NCI-H524 treated with DMSO at 0.1 percent for 48 hours (cell line): ENCODE measurements around the gene CPLANE1.
"Not testable (repeated sequence)": the region's sequence is repeated elsewhere in the genome, so short reads cannot be mapped to it uniquely, and the experiment has no call there.

Experiments
- DNase-seq: peaks from one replicate; lab custom pipeline; 2025; lab: John Stamatoyannopoulos, UW

CPLANE1 gene

DNA sequence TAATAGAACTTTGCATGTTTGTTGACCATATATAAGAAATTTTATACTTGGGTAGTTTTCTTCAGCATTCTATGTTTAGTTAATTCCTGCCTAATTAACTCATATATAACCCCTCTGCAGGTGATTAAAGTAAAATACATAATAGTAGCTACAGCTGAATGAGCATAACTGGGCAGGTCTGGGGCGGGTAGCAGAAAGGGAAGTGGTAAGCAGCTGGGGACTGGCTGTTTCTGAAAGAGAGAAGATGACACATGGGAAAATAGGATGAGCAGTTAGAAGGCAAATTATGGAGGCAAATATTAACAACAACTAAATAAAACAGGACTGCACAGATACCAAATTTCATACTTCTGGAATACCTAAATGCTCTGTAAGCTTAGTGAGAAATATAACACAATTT is 128.1 kb downstream of the CPLANE1 start:
- DNase-seq = no peak

GRCh38 chr5:37120270-37120669 is 128.9 kb downstream of the CPLANE1 start:
- no peak for DNase-seq

GRCh38 chr5:37116359-37116758 is 132.8 kb downstream of the CPLANE1 start:
- DNase-seq = no peak

- DNase-seq = no peak
These were observed 136.7 kb downstream of the CPLANE1 start for GRCh38 chr5:37112383-37112991.

GRCh38 chr5:37111426-37112382 is 137.5 kb downstream of the CPLANE1 start:
- no peak for DNase-seq

DNA sequence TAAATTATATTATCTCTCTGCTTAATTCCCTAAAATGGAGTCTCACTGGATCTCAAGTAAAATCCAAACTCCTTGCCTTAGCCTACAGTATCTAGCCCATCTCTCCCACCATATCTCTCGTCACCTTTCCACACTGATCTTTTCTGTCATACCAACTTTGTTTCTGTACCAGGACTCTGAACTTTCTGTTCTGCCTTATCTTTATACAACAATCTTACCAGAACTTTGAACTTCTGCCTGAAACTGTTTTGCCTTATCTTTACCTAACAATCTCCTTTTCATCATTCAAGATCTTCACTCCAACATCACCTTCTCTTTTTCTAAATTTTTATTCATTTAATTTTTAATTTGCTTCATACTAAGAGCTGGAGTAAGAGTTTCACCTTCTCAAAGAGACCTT is 139.0 kb downstream of the CPLANE1 start:
- DNase-seq = no peak

DNA sequence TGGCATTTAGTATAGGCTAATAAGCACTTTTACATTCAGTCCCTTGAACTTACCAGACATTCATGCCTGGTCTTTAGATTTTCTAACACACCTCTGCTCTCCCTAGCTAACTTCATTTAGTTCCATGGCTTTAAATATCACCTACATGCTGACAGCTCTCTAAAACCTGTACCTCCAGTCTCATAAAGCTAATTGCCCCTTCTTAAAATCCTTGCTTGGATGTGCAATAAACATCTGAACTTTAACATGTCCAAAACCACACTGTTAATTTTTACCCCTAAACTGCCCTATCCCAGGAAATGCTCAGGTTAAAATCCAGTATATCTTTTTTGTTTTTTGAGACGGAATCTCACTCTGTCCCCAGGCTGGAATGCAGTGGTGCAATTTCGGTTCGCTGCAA is 139.8 kb downstream of the CPLANE1 start:
- DNase-seq = no peak

- DNase-seq = no peak
These were observed 145.9 kb downstream of the CPLANE1 start for GRCh38 chr5:37103302-37103701.

GRCh38 chr5:37099267-37099666 is 149.9 kb downstream of the CPLANE1 start:
- DNase-seq = not testable (repeated sequence)

GRCh38 chr5:37093795-37094194 is 155.4 kb downstream of the CPLANE1 start:
- not testable (repeated sequence) for DNase-seq

GRCh38 chr5:37090781-37091180 is 158.4 kb downstream of the CPLANE1 start:
- DNase-seq = no peak

DNA sequence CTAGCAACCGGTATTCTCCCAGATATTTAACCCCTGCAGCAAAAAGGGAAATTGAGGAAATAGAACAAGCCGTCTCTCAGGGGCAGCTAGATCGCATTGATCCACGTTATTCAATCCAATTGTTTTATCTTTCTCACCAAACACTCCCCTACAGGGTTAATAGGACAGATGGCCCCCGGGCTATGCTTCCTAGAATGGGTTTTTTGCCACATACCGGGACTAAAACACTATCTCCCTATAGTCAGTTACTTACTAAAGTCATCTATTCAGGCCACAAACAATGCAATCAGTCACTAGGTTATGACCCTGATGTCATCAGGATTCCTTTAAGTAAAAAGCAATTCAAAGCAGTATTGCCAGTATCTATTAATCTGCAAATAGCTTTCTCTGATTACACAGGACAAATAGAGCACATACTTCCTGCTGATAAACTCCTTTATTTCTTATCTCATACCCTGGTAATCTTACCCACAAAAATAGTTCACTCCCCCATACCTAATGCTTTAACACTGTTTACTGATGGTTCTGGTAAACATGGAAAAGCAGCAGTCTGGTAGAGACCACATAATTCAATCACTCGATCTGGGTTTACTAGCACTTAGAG is 159.0 kb downstream of the CPLANE1 start:
- DNase-seq = no peak

DNA sequence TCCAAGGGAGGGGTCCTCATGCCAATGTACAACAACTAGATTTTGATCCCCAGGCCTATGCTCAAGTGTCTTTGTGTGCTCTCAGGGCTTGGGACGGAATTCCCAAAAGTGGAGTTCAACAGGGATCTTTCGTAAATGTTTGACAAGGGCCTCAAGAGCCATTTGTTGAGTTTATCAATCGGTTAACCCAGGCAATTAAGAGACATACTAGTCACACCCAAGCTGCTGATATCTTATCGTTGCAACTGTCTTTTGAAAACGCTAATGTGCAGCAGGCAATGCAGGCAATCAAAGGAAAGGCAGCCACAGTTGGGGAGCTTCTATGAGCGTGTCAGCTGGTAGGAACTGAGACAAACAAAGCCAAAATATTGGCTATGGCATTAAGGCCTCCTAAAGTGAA is 161.2 kb downstream of the CPLANE1 start:
- no peak for DNase-seq

GRCh38 chr5:37086466-37087173 is 162.6 kb downstream of the CPLANE1 start:
- no peak for DNase-seq

GRCh38 chr5:37086026-37086425 is 163.2 kb downstream of the CPLANE1 start:
- DNase-seq = not testable (repeated sequence)

GRCh38 chr5:37082977-37083376 is 166.2 kb downstream of the CPLANE1 start:
- DNase-seq = not testable (repeated sequence)

GRCh38 chr5:37080697-37081096 is 168.5 kb downstream of the CPLANE1 start:
- DNase-seq = no peak

- no peak for DNase-seq
These were observed 172.0 kb downstream of the CPLANE1 start for GRCh38 chr5:37077146-37077545.

DNA sequence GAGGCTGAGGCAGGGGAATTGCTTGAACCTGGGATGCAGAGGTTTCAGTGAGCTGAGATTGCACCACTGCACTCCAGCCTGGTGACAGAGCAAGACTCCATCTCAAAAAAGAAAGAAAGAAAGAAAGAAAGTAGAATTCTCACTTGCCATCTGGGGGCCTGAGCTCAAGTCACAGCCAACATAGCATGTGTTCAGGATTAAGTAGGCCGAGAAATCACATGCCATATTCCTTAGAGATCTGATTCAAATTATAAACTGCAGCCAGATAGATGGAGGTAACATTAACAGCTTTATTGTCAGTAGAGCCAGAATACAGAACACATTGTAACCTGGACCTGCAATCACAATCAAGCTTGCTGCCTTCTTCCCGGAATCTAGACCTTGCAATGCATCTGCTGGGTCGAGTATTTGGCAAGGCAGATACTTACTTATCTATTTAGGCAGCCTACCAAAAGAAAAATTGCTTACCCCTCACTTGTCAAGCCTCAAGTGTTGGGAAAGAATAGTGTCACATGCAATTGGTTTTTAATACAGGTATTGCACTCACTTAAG is 173.7 kb downstream of the CPLANE1 start:
- no peak for DNase-seq

- DNase-seq = no peak
These were observed 177.1 kb downstream of the CPLANE1 start for GRCh38 chr5:37071901-37072581.

DNA sequence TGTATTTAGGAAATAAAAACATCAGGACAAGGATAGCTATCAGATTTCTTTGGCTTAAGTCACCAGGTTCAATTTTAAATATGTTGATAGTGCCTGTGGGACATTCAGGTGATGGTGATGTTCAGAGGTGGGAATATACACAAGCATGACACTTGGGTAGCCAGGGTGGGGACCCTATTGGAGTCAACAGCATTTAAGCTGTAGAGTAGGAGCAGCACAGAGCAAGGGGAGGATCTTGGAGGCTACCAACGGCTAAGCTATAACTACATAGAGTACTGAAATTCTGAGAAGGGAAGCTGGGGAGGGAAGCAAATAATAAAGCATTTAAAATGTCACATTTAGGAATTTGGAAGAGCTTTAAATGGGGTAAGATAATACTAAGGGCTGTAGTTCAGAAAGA is 177.7 kb downstream of the CPLANE1 start:
- DNase-seq = no peak
